Neural progenitor cell (in vitro differentiated cells): ENCODE results near the gene PSME4.

Experiments
- EZH2 ChIP-seq: fragments of 200-600 bp; sonication (generic); IDR thresholded peaks from 2 replicates; pipeline ENCODE4 v1.6.1; 2017; ENCODE audit warnings: antibody characterized with exemption, mild to moderate bottlenecking, moderate library complexity
- EZH2phosphoT487 ChIP-seq: fragments of 200-600 bp; sonication (generic); IDR thresholded peaks from 2 replicates; pipeline ENCODE4 v1.6.1; 2017; ENCODE audit warnings: antibody characterized with exemption
- TF ChIP-seq, protein P1 (sequence below): fragments of 200-600 bp; sonication (generic); IDR thresholded peaks from 2 replicates; pipeline ENCODE4 v1.5.1; 2017; ENCODE audit warnings: antibody characterized with exemption, mild to moderate bottlenecking

DNA sequence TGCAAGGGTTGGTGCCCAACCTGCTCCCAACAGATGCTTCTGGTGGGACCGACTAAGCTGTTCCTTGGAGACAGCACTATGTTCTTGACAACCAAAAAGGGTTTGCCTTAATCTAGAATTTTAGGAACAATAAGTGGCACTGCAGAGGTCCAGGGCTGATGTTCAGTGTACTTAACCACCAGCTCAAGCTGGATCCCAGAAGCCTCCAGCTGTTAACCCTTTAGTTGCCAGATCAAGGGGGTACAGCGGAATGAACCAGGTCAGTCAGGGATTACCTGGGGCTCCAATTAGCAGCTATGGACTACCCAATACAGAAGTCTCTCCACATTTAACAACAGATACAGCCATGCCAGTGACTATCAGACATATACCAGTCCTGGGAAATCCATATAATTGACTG lies 114.5 kb downstream of the PSME4 start:
- TF ChIP-seq EZH2 (no peak), EZH2phosphoT487 (no peak)
- TF ChIP-seq, protein P1, sequence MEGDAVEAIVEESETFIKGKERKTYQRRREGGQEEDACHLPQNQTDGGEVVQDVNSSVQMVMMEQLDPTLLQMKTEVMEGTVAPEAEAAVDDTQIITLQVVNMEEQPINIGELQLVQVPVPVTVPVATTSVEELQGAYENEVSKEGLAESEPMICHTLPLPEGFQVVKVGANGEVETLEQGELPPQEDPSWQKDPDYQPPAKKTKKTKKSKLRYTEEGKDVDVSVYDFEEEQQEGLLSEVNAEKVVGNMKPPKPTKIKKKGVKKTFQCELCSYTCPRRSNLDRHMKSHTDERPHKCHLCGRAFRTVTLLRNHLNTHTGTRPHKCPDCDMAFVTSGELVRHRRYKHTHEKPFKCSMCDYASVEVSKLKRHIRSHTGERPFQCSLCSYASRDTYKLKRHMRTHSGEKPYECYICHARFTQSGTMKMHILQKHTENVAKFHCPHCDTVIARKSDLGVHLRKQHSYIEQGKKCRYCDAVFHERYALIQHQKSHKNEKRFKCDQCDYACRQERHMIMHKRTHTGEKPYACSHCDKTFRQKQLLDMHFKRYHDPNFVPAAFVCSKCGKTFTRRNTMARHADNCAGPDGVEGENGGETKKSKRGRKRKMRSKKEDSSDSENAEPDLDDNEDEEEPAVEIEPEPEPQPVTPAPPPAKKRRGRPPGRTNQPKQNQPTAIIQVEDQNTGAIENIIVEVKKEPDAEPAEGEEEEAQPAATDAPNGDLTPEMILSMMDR, result no peak
